Measurements from ENCODE around the gene MIPOL1. TPM values are rescaled to one million over a fixed set of nuclear protein-coding genes. Genes with fewer than 3 reads are reported as not detected.

Gene MIPOL1
- total and polyA plus RNA-seq, 2 of the 13 experiments (the other 11 are each of a cell fraction or from before 2014, with no cell fraction given) = 8.6 to 34.2 TPM

DNA sequence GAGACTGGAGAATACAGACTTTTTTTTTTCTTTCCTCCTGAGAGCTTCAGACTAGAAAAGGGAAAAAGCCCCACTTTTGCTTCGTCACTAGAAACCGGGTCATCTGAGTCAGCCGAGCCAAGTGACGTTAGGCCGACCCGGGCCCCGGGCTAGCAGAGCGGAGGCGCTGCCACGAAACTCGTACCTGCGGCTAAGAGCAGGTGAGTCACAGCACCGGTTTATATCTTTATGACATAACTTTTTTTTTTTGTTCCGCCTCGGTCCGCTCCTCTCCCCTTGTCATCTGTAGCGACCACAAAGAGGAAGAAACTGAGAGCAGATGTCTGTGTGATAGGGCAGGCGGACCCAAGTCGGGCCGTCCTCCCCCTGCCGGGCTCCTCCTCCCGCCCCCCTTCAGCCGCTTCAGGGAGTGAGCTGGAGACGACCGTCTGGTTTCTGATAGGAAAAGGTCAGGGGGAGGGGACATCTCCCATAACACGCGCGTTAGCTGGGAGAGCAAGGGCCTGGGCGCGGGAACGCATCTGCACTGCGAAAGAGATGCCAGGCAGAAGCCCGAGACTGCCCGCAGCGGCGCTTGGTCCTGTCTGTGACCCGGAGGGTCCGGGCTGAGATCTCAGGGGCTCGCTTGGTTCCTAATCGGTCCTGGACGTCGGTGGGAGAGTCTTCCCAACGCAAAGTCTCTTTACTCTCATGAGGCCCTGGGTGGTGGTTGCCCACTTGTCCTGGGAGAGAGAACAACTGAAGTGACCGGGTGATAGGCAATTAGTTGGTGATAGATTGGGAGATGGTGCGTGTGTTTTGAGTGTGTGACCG, 398.3 kb downstream of the MIPOL1 start (continued):
- TF ChIP-seq, protein P1, sequence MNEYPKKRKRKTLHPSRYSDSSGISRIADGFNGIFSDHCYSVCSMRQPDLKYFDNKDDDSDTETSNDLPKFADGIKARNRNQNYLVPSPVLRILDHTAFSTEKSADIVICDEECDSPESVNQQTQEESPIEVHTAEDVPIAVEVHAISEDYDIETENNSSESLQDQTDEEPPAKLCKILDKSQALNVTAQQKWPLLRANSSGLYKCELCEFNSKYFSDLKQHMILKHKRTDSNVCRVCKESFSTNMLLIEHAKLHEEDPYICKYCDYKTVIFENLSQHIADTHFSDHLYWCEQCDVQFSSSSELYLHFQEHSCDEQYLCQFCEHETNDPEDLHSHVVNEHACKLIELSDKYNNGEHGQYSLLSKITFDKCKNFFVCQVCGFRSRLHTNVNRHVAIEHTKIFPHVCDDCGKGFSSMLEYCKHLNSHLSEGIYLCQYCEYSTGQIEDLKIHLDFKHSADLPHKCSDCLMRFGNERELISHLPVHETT (CRISPR knock-in tag; conservative IDR thresholded peaks at IDR 0.05) = 0 out of 2 replicates have a peak, but pooled peaks have one; percentile 39
- TF ChIP-seq ZNF326 (CRISPR knock-in tag; IDR thresholded peaks at IDR 0.05; ENCODE audit: borderline replicate concordance) (no peak), ZFP36 (IDR thresholded peaks at IDR 0.05; ENCODE audit: borderline replicate concordance, low read depth, low read length, partially characterized antibody) (no peak), ZBTB10 (CRISPR knock-in tag; IDR thresholded peaks at IDR 0.05; ENCODE audit: borderline replicate concordance) (peak; percentile 72; the same call in 1 of the 2 replicates), ZNF230 (CRISPR knock-in tag; IDR thresholded peaks at IDR 0.05) (peak; percentile 98; the same call in 1 of the 2 replicates)
- TF ChIP-seq, protein P2, sequence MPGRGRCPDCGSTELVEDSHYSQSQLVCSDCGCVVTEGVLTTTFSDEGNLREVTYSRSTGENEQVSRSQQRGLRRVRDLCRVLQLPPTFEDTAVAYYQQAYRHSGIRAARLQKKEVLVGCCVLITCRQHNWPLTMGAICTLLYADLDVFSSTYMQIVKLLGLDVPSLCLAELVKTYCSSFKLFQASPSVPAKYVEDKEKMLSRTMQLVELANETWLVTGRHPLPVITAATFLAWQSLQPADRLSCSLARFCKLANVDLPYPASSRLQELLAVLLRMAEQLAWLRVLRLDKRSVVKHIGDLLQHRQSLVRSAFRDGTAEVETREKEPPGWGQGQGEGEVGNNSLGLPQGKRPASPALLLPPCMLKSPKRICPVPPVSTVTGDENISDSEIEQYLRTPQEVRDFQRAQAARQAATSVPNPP (CRISPR knock-in tag; IDR thresholded peaks at IDR 0.05) = peak; percentile 70; the same call in 1 of the 2 replicates
- TF ChIP-seq, protein P3, sequence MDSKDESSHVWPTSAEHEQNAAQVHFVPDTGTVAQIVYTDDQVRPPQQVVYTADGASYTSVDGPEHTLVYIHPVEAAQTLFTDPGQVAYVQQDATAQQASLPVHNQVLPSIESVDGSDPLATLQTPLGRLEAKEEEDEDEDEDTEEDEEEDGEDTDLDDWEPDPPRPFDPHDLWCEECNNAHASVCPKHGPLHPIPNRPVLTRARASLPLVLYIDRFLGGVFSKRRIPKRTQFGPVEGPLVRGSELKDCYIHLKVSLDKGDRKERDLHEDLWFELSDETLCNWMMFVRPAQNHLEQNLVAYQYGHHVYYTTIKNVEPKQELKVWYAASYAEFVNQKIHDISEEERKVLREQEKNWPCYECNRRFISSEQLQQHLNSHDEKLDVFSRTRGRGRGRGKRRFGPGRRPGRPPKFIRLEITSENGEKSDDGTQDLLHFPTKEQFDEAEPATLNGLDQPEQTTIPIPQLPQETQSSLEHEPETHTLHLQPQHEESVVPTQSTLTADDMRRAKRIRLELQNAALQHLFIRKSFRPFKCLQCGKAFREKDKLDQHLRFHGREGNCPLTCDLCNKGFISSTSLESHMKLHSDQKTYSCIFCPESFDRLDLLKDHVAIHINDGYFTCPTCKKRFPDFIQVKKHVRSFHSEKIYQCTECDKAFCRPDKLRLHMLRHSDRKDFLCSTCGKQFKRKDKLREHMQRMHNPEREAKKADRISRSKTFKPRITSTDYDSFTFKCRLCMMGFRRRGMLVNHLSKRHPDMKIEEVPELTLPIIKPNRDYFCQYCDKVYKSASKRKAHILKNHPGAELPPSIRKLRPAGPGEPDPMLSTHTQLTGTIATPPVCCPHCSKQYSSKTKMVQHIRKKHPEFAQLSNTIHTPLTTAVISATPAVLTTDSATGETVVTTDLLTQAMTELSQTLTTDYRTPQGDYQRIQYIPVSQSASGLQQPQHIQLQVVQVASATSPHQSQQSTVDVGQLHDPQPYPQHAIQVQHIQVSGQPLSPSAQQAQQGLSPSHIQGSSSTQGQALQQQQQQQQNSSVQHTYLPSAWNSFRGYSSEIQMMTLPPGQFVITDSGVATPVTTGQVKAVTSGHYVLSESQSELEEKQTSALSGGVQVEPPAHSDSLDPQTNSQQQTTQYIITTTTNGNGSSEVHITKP (CRISPR knock-in tag; IDR thresholded peaks at IDR 0.05; ENCODE audit: low read depth) = peak; percentile 89; the same call in 1 of the 2 replicates
- TF ChIP-seq, protein P4, sequence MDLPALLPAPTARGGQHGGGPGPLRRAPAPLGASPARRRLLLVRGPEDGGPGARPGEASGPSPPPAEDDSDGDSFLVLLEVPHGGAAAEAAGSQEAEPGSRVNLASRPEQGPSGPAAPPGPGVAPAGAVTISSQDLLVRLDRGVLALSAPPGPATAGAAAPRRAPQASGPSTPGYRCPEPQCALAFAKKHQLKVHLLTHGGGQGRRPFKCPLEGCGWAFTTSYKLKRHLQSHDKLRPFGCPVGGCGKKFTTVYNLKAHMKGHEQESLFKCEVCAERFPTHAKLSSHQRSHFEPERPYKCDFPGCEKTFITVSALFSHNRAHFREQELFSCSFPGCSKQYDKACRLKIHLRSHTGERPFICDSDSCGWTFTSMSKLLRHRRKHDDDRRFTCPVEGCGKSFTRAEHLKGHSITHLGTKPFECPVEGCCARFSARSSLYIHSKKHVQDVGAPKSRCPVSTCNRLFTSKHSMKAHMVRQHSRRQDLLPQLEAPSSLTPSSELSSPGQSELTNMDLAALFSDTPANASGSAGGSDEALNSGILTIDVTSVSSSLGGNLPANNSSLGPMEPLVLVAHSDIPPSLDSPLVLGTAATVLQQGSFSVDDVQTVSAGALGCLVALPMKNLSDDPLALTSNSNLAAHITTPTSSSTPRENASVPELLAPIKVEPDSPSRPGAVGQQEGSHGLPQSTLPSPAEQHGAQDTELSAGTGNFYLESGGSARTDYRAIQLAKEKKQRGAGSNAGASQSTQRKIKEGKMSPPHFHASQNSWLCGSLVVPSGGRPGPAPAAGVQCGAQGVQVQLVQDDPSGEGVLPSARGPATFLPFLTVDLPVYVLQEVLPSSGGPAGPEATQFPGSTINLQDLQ (CRISPR knock-in tag; IDR thresholded peaks at IDR 0.05) = peak; percentile 67; the same call in 1 of the 2 replicates
- TF ChIP-seq, protein P5, sequence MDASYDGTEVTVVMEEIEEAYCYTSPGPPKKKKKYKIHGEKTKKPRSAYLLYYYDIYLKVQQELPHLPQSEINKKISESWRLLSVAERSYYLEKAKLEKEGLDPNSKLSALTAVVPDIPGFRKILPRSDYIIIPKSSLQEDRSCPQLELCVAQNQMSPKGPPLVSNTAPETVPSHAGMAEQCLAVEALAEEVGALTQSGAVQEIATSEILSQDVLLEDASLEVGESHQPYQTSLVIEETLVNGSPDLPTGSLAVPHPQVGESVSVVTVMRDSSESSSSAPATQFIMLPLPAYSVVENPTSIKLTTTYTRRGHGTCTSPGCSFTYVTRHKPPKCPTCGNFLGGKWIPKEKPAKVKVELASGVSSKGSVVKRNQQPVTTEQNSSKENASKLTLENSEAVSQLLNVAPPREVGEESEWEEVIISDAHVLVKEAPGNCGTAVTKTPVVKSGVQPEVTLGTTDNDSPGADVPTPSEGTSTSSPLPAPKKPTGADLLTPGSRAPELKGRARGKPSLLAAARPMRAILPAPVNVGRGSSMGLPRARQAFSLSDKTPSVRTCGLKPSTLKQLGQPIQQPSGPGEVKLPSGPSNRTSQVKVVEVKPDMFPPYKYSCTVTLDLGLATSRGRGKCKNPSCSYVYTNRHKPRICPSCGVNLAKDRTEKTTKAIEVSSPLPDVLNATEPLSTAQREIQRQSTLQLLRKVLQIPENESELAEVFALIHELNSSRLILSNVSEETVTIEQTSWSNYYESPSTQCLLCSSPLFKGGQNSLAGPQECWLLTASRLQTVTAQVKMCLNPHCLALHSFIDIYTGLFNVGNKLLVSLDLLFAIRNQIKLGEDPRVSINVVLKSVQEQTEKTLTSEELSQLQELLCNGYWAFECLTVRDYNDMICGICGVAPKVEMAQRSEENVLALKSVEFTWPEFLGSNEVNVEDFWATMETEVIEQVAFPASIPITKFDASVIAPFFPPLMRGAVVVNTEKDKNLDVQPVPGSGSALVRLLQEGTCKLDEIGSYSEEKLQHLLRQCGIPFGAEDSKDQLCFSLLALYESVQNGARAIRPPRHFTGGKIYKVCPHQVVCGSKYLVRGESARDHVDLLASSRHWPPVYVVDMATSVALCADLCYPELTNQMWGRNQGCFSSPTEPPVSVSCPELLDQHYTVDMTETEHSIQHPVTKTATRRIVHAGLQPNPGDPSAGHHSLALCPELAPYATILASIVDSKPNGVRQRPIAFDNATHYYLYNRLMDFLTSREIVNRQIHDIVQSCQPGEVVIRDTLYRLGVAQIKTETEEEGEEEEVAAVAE (CRISPR knock-in tag; IDR thresholded peaks at IDR 0.05; ENCODE audit: borderline replicate concordance) = peak; percentile 84
